ENCODE results near the gene ATP5F1E.
A peak's percentile ranks its signal among the peaks of the same experiment; 100 is the strongest.

ATP5F1E gene

DNA sequence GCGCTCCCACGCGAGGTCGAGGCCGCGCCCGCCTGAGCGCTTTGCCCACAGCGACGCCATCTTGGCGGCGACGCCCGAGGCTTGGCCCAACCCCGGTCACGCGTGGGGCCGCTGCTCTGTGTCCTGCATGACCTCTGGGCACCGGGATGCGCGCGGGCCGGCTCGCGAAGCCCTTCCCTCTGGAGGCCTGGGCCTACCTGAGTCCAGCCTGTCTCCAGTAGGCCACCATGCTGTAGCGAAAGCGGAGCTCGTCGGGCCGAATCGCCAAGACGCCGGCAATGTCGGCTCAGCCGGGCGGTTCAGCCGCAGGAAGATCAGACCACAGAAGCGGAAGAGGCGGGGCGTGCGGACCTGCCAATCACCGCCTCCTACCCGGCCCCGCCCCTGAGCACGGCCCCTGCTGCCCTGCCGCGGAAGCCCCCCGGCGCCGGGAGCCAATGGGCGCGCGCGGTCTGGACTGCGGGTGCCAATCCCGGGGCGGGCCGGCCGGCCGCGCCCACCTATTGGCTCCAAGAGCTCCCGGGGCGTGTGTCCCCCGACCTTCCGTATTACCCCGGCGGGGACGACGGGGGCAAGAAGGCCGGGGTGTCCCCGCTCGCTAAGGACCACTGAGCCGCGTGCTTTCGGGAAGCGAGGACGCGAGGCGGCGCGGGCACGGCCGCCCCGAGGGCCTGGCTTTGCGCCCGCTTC, at the start of gene ATP5F1E:
Gene ATP5F1E (minus strand): TSS at position 313 of the 690 bp plus-strand sequence. CDS start 84 bp downstream, at position 229.
- peak; percentile 82 for DNase-seq (ENCODE audit: low read depth)
- H3K4me3 ChIP-seq (ENCODE audit: low read depth, low read length): peak within 1 kb of the TSS; percentile 97
- TF ChIP-seq, protein P1, sequence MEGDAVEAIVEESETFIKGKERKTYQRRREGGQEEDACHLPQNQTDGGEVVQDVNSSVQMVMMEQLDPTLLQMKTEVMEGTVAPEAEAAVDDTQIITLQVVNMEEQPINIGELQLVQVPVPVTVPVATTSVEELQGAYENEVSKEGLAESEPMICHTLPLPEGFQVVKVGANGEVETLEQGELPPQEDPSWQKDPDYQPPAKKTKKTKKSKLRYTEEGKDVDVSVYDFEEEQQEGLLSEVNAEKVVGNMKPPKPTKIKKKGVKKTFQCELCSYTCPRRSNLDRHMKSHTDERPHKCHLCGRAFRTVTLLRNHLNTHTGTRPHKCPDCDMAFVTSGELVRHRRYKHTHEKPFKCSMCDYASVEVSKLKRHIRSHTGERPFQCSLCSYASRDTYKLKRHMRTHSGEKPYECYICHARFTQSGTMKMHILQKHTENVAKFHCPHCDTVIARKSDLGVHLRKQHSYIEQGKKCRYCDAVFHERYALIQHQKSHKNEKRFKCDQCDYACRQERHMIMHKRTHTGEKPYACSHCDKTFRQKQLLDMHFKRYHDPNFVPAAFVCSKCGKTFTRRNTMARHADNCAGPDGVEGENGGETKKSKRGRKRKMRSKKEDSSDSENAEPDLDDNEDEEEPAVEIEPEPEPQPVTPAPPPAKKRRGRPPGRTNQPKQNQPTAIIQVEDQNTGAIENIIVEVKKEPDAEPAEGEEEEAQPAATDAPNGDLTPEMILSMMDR (IDR thresholded peaks at IDR 0.05; ENCODE audit: low read depth, low read length, missing control alignments): no peak

DNA sequence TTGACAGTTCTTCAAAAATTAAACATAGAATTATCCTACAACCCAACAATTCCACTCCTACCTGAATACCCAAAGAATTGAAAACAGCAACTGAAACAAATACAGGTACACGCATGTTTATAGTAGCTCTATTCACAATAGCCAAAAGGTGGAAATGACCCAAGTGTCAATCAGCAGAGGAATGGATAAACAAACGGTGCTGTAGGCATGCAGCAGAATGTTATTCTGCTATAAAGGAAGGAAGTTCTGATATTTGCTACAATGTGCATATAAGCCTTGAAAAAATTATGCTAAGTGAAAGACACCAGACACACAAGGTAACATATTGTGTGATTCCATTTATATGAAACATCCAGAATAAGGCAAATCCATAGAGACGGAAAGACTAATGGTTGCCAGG, 48.9 kb upstream of the ATP5F1E start:
- DNase-seq (ENCODE audit: low read depth): no peak
- no peak overlapping the region for H3K4me3 ChIP-seq (ENCODE audit: low read depth, low read length)
- TF ChIP-seq, protein P1 (IDR thresholded peaks at IDR 0.05; ENCODE audit: low read depth, low read length, missing control alignments): no peak

DNA sequence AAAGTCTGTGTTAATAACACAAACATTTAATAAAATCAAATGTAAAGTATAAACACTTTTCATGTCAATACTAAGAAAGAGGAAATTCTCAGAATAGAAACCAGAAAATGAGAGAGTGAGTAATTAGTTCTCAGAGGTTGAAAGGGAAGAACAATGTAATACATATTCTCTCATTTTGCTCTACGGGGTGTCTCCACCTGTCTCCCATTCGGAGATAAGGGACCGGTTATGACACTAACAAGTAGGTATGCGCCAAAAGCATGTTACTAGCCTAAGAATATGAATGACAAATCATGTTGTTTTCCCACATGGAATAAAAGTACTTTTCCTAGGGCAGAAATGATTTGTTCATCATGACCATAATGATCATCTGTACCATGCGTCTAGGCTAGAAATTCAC, 46.1 kb upstream of the ATP5F1E start:
- no peak overlapping the region for H3K4me3 ChIP-seq (ENCODE audit: low read depth, low read length)
- no peak for DNase-seq (ENCODE audit: low read depth)
- TF ChIP-seq, protein P1 (IDR thresholded peaks at IDR 0.05; ENCODE audit: low read depth, low read length, missing control alignments): no peak

DNA sequence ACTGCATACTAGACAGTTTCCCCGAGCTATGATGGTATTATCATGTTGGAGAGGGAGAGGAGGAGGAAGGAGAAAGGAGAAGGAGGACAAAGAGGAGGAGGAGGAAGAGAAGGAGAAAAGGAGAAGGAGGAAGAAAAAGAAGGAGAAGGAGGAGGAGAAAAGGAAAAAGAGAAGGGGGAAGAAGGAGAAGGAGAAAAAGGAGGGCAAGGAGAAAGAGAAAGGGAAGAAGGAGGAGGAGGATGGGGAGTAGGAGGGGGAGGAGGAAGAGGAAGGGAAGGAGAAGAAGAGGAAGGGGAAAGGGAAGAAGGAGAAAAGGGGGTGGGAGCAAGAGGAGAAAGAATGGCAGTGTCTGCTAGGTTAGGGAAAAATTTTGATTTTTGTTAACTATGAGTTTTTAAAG, 45.6 kb upstream of the ATP5F1E start:
- TF ChIP-seq, protein P1 (IDR thresholded peaks at IDR 0.05; ENCODE audit: low read depth, low read length, missing control alignments): no peak
- no peak overlapping the region for H3K4me3 ChIP-seq (ENCODE audit: low read depth, low read length)
- no peak for DNase-seq (ENCODE audit: low read depth)

DNA sequence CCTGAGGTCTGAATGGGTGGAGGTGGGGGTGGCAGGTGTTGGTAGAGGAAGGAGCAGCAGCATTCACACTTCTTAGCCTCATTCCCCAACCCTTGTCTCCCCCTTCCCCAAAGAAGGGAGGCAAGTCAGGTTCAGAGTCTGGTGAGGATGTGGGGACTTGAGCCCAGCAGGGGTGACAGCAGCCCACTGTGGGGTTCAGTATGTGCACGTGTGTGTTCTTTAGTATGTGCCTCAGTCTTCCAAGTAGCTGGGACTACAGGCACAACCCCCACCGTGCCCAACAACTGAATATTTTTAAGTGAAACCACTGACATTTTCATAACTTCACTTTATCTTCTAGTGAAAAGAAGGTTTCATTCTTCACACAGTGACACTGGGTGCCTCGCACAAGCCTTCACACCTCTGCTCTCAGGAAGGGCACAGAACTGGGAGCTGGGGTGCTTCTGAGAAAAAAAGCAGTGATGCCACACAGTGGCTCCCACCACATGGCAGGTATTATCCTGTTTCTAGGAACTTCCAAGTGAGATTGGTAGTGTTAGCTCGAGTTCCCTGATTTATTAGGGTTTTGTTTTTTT, 43.9 kb upstream of the ATP5F1E start:
- DNase-seq (ENCODE audit: low read depth): no peak
- H3K4me3 ChIP-seq (ENCODE audit: low read depth, low read length): no peak overlapping the region
- TF ChIP-seq, protein P1 (IDR thresholded peaks at IDR 0.05; ENCODE audit: low read depth, low read length, missing control alignments): no peak

DNA sequence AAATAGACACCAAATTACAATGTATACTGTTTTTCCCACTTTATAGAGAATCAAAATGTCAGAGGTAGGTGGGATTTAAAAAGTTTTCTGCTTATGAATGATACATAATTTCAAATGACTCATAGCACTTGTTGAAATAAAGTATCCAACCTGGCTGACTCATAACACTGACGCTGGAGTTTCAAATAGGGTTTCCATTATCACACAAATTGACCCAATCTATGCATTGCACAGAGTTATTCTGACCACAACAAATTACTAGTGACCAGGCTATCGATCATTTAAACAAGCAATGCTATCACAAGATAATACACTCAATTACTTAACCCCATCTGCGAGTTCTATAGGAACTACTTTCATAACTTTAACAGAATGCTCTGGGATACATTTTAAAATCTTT, 42.3 kb upstream of the ATP5F1E start:
- no peak overlapping the region for H3K4me3 ChIP-seq (ENCODE audit: low read depth, low read length)
- TF ChIP-seq, protein P1 (IDR thresholded peaks at IDR 0.05; ENCODE audit: low read depth, low read length, missing control alignments): no peak
- DNase-seq (ENCODE audit: low read depth): peak; percentile 15

DNA sequence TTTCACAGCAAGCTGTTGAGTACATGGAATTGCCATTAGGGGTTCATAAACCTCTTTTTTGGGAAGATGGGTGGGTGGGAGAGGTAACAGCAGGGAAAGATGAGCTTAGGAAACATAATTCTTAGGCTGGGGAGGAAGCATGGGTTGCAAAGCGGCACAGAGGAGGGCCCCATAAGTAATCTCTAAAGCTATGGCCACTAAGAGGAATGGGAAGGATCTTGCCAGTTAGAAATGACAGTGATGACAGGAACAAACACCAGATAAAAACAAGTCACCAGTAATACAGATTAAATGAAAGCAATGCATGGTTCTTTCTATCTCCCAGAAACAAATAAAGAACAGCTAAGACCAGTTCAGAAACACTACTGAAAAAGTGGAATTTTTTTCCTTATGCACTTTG, 41.4 kb upstream of the ATP5F1E start:
- no peak for DNase-seq (ENCODE audit: low read depth)
- TF ChIP-seq, protein P1 (IDR thresholded peaks at IDR 0.05; ENCODE audit: low read depth, low read length, missing control alignments): no peak

More for the DNA sequence above, 41.4 kb upstream of the ATP5F1E start:
- H3K4me3 ChIP-seq (ENCODE audit: low read depth, low read length): no peak overlapping the region

Data from GM12864 (cell line).